Panc1 (cell line): Measurements from ENCODE around the gene DNER. TPM values are rescaled to one million over a fixed set of nuclear protein-coding genes. Genes with fewer than 3 reads are reported as not detected.

Source experiments
- ATAC-seq: fragments of 200-7000 bp; cut with Tn5 transposase; 2 replicates; pipeline ENCODE4 v1.9.1; 2020; ENCODE audit warnings: mild to moderate bottlenecking, moderate library complexity
- BruUV-seq: library from RNA; stranded (reverse); fragments of 400-500 nt; replicated peaks from 2 replicates; lab custom pipeline; 2021; lab: Mats Ljungman, UMichigan
- CTCF ChIA-PET: fragments of 300-600 bp; sonication (Branson Sonifier 250); formaldehyde crosslinking; loops from one replicate; lab custom pipeline; 2022; ENCODE audit warnings: antibody characterized with exemption; lab: Charles Lee
- POLR2A ChIA-PET: fragments of 300-600 bp; sonication (Branson Sonifier 250); formaldehyde crosslinking; loops from one replicate; lab custom pipeline; 2022; ENCODE audit warnings: antibody characterized with exemption; lab: Charles Lee
- DNase-seq: peaks from one replicate; pipeline ENCODE4 v3.0.0-alpha.2; 2010; ENCODE audit warnings: low read depth, low spot score
- H3K27ac ChIP-seq: 2 replicates; pipeline ENCODE4 v1.5.1; 2011; ENCODE audit warnings: mild to moderate bottlenecking, low read length, inconsistent platforms
- H3K27me3 ChIP-seq: fragments of 200-500 bp; sonication (Bioruptor generic); 2 replicates; pipeline ENCODE4 v1.6.0; 2014; ENCODE audit warnings: low read length, inconsistent platforms; ENCODE audit not compliant: control insufficient read depth, insufficient read depth
- H3K36me3 ChIP-seq: fragments of 200-500 bp; sonication (Bioruptor generic); 2 replicates; pipeline ENCODE4 v1.5.1; 2014; ENCODE audit warnings: inconsistent platforms, mild to moderate bottlenecking, low read length, moderate library complexity; ENCODE audit not compliant: control insufficient read depth, insufficient read depth
- H3K4me1 ChIP-seq: 2 replicates; pipeline ENCODE4 v1.5.1; 2011; ENCODE audit warnings: inconsistent platforms, mild to moderate bottlenecking, low read length, moderate library complexity; ENCODE audit not compliant: control insufficient read depth, insufficient read depth
- H3K4me3 ChIP-seq, 2 experiments: 2 replicates each; pipeline ENCODE4 v1.5.1; 2011 to 2012; ENCODE audit warnings: low read depth in 2 of 2, low read length in 2 of 2, mild to moderate bottlenecking in 2 of 2, inconsistent platforms in 1 of 2, moderate library complexity in 1 of 2
- H3K9me3 ChIP-seq: fragments of 200-500 bp; sonication (Bioruptor generic); 2 replicates; pipeline ENCODE4 v1.5.1; 2014; ENCODE audit warnings: low read depth, mild to moderate bottlenecking, inconsistent platforms, low read length, moderate library complexity; ENCODE audit not compliant: control insufficient read depth, insufficient read depth
- POLR2AphosphoS5 ChIP-seq: IDR thresholded peaks from 2 replicates; pipeline ENCODE4 v1.6.1; 2012; ENCODE audit warnings: mild to moderate bottlenecking, low read depth, low read length, moderate library complexity
- SIN3A ChIP-seq: IDR thresholded peaks from 2 replicates; pipeline ENCODE4 v1.6.1; 2012; ENCODE audit warnings: low read depth, mild to moderate bottlenecking, low read length, moderate library complexity, borderline replicate concordance; ENCODE audit not compliant: insufficient read depth
- TCF7L2 ChIP-seq: IDR thresholded peaks from 2 replicates; pipeline ENCODE4 v1.6.1; 2011; ENCODE audit warnings: mild to moderate bottlenecking, low read depth, low read length, inconsistent platforms
- in situ Hi-C: cut with HindIII; loops from 2 replicates; pipeline ENCODE4 v1.10.0; 2016; ENCODE audit warnings: low sequenced_read_pairs, low pct_unique_long_range_greater_than_20kb
- intact Hi-C: fragments of 100-400 bp; cut with micrococcal nuclease; formaldehyde crosslinking; loops from one replicate; pipeline ENCODE4 v1.10.0; 2022; ENCODE audit not compliant: unreplicated experiment
- total RNA-seq: library from RNA; stranded (reverse); gene quantifications from one replicate; pipeline ENCODE4 v1.2.1, GENCODE V29; 2021; ENCODE audit not compliant: unreplicated experiment
- TF ChIP-seq, protein P1 (sequence below), 2 experiments: IDR thresholded peaks; 2 replicates each; pipeline ENCODE4 v1.6.1; 2011 to 2012; ENCODE audit warnings: low read depth in 2 of 2, control low read depth in 1 of 2, low read length in 1 of 2, mild to moderate bottlenecking in 1 of 2, moderate library complexity in 1 of 2; ENCODE audit not compliant: insufficient read depth in 1 of 2
- TF ChIP-seq, protein P2 (sequence below): fragments of 450-650 bp; IDR thresholded peaks from 2 replicates; pipeline ENCODE4 v1.5.1; 2017; ENCODE audit warnings: mild to moderate bottlenecking

The DNER gene
- total RNA-seq, 1 experiment from 2014 or later = 0.31 TPM

DNA sequence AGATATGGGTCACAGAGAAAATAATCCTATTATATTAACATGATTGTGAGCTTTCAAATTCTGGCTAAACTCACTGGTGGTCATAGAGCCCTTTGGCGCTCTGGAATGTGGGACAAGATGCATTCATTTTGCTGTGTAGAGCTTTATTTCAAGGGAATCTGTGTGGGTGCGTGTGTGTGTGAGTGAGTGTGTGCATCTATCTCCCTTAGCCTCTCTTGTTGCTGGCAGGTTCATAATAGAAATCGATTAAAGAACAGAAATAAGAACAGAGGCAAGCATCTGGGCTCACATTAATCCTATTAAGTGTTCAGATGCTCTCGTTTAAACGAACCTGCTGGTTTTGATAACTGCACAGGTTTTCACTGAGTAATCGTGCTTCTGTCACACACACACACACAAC, 287.9 kb downstream of the DNER start:
- ChIA-PET POLR2A (interaction anchor here (0.7 kb wide), 1 partner anchor 95 kb away, joined by 6 read pairs; no protein-coding TSS in a partner anchor), CTCF (no interaction called here)
- no peak for DNase-seq
- no peaks in the 10 kb centered on the region; the same call in 1 of the 2 replicates for H3K9me3 ChIP-seq
- in situ Hi-C loops = no loop called here
- H3K4me1 ChIP-seq = no peaks in the 10 kb centered on the region
- no peaks in the 10 kb centered on the region for H3K27me3 ChIP-seq
- no peak for ATAC-seq
- intact Hi-C loops = loop anchor here (10.0 kb wide), 1 partner anchor 292 kb away; no protein-coding TSS in a partner anchor
- H3K36me3 ChIP-seq = no peaks in the 10 kb centered on the region
- TF ChIP-seq POLR2AphosphoS5 = no peak
- TF ChIP-seq, protein P1, sequence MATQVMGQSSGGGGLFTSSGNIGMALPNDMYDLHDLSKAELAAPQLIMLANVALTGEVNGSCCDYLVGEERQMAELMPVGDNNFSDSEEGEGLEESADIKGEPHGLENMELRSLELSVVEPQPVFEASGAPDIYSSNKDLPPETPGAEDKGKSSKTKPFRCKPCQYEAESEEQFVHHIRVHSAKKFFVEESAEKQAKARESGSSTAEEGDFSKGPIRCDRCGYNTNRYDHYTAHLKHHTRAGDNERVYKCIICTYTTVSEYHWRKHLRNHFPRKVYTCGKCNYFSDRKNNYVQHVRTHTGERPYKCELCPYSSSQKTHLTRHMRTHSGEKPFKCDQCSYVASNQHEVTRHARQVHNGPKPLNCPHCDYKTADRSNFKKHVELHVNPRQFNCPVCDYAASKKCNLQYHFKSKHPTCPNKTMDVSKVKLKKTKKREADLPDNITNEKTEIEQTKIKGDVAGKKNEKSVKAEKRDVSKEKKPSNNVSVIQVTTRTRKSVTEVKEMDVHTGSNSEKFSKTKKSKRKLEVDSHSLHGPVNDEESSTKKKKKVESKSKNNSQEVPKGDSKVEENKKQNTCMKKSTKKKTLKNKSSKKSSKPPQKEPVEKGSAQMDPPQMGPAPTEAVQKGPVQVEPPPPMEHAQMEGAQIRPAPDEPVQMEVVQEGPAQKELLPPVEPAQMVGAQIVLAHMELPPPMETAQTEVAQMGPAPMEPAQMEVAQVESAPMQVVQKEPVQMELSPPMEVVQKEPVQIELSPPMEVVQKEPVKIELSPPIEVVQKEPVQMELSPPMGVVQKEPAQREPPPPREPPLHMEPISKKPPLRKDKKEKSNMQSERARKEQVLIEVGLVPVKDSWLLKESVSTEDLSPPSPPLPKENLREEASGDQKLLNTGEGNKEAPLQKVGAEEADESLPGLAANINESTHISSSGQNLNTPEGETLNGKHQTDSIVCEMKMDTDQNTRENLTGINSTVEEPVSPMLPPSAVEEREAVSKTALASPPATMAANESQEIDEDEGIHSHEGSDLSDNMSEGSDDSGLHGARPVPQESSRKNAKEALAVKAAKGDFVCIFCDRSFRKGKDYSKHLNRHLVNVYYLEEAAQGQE (IDR thresholded peaks at IDR 0.05; ENCODE audit: insufficient read depth in 1 of 2, low read depth in 2 of 2, low read length in 1 of 2) = no peak
- TF ChIP-seq, protein P2, sequence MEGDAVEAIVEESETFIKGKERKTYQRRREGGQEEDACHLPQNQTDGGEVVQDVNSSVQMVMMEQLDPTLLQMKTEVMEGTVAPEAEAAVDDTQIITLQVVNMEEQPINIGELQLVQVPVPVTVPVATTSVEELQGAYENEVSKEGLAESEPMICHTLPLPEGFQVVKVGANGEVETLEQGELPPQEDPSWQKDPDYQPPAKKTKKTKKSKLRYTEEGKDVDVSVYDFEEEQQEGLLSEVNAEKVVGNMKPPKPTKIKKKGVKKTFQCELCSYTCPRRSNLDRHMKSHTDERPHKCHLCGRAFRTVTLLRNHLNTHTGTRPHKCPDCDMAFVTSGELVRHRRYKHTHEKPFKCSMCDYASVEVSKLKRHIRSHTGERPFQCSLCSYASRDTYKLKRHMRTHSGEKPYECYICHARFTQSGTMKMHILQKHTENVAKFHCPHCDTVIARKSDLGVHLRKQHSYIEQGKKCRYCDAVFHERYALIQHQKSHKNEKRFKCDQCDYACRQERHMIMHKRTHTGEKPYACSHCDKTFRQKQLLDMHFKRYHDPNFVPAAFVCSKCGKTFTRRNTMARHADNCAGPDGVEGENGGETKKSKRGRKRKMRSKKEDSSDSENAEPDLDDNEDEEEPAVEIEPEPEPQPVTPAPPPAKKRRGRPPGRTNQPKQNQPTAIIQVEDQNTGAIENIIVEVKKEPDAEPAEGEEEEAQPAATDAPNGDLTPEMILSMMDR = no peak
- TF ChIP-seq TCF7L2 = no peak
- no peak for TF ChIP-seq SIN3A
- H3K4me3 ChIP-seq = no peak overlapping the region
- no TSS peak for BruUV-seq
- H3K27ac ChIP-seq = no peak overlapping the region

DNA sequence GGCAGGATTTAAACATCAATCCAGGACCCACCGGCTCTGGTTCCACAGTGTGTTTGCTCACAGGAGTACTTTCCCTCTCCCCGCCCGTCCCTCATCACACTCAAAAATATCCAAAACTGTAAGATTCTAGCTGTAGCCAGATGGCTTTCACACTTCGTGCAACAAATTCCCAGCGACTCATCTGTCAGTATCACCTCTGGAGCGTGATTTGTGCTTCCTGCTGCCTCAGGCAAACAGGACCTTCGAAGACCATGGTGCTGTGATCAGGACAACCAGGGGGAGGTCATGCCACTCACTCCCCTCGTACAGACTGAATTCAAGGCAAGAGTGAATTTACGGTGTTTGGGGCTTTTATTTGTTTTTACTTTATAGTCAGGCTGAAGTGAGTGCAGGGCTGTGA, 288.8 kb downstream of the DNER start:
- ChIA-PET POLR2A (interaction anchor here (0.7 kb wide), 1 partner anchor 94 kb away, joined by 6 read pairs; no protein-coding TSS in a partner anchor), CTCF (no interaction called here)
- H3K9me3 ChIP-seq = no peaks in the 10 kb centered on the region; the same call in 1 of the 2 replicates
- H3K4me3 ChIP-seq = no peak overlapping the region
- intact Hi-C loops = loop anchor here (10.0 kb wide), 1 partner anchor 291 kb away; no protein-coding TSS in a partner anchor
- no peak for TF ChIP-seq POLR2AphosphoS5
- TF ChIP-seq, protein P1 (IDR thresholded peaks at IDR 0.05; ENCODE audit: insufficient read depth in 1 of 2, low read depth in 2 of 2, low read length in 1 of 2) = no peak
- TF ChIP-seq SIN3A = no peak
- TF ChIP-seq, protein P2 = no peak
- TF ChIP-seq TCF7L2 = no peak
- H3K4me1 ChIP-seq = no peaks in the 10 kb centered on the region
- no peaks in the 10 kb centered on the region for H3K27me3 ChIP-seq
- DNase-seq (no peak), ATAC-seq (no peak)
- in situ Hi-C loops = no loop called here
- H3K27ac ChIP-seq = no peak overlapping the region
- BruUV-seq = no TSS peak
- H3K36me3 ChIP-seq = no peaks in the 10 kb centered on the region
